Prostate gland (tissue), 2 donors: ENCODE measurements around the gene MYEOV. TPM values are rescaled to one million over a fixed set of nuclear protein-coding genes. Genes with fewer than 3 reads are reported as not detected.

ENCODE experiments used
- DNase-seq: peaks from one replicate; pipeline ENCODE4 v3.0.0-alpha.2; 2019; ENCODE audit warnings: low spot score
- H3K27ac ChIP-seq, 2 donors: fragments of 200-600 bp; sonication (generic); 2 replicates each; pipeline ENCODE4 v1.5.1; 2017 to 2019
- H3K27me3 ChIP-seq: fragments of 200-600 bp; sonication (generic); replicated peaks from 2 replicates; pipeline ENCODE4 v1.5.1; 2019; ENCODE audit not compliant: insufficient read depth
- H3K36me3 ChIP-seq, 2 donors: fragments of 200-600 bp; sonication (generic); 1 replicate in 1 of 2; 2 replicates in 1 of 2; pipeline versions ENCODE4 v1.5.1 to v1.8.1; 2017 to 2019
- H3K4me1 ChIP-seq: fragments of 200-600 bp; sonication (generic); replicated peaks from 2 replicates; pipeline ENCODE4 v1.5.1; 2019
- H3K4me3 ChIP-seq, 2 donors: fragments of 200-600 bp; sonication (generic); 2 replicates each; pipeline ENCODE4 v1.5.1; 2017 to 2019
- H3K9me3 ChIP-seq: fragments of 200-600 bp; sonication (generic); 2 replicates; pipeline ENCODE4 v1.5.1; 2017
- CTCF ChIP-seq, 4 experiments: fragments of 200-600 bp in 2 of 4; fragments of 450-650 bp in 2 of 4; sonication (generic) in 2 of 4; IDR thresholded peaks; 1 replicate in 3 of 4; 2 replicates in 1 of 4; pipeline ENCODE4 v1.5.1; 2016 to 2019; ENCODE audit warnings: antibody characterized with exemption in 4 of 4, mild to moderate bottlenecking in 2 of 4, moderate library complexity in 2 of 4
- POLR2A ChIP-seq: fragments of 450-650 bp; IDR thresholded peaks from one replicate; pipeline ENCODE4 v1.6.1; 2016; ENCODE audit warnings: antibody characterized with exemption, mild to moderate bottlenecking
- POLR2AphosphoS5 ChIP-seq: sonication (generic); formaldehyde crosslinking; IDR thresholded peaks from one replicate; pipeline ENCODE4 v1.6.1; 2017; ENCODE audit warnings: antibody characterized with exemption
- WGBS: methylation state at CpG from one replicate; pipeline ENCODE4 v1.1.5; 2018; 5-methylcytosine and 5-hydroxymethylcytosine counted together
- intact Hi-C: fragments of 100-400 bp; cut with DNase I; formaldehyde crosslinking; loops from one replicate; pipeline ENCODE4 v1.14.2; 2022
- total RNA-seq, 2 donors: library from RNA; depleted of rRNA; stranded (reverse); fragments of >200 nt; gene quantifications; one replicate each; pipeline ENCODE4 v1.1.0, GENCODE V29; 2016

MYEOV gene
- total RNA-seq, 2 donors from 2014 or later: 1.1 TPM; not detected in 1

GRCh38 chr11:69301081-69301454 lies 7.1 kb downstream of the MYEOV start:
- Histone ChIP-seq H3K36me3 (no peaks in the 10 kb centered on the region), H3K4me3 (no peak overlapping the region), H3K27me3 (no peaks in the 10 kb centered on the region), H3K9me3 (no peaks in the 10 kb centered on the region), H3K4me1 (no peaks in the 10 kb centered on the region), H3K27ac (no peak overlapping the region)
- intact Hi-C loops: no loop called here
- no peak for TF ChIP-seq CTCF (IDR thresholded peaks at IDR 0.05)
- TF ChIP-seq POLR2A: no peak
- TF ChIP-seq POLR2AphosphoS5: no peak
- no peak for DNase-seq
- WGBS: 92% methylated on average over 11 of the region's 11 CpGs

- no peak overlapping the region for H3K4me3 ChIP-seq
- H3K9me3 ChIP-seq: no peaks in the 10 kb centered on the region
- no peaks in the 10 kb centered on the region for H3K27me3 ChIP-seq
- TF ChIP-seq CTCF (IDR thresholded peaks at IDR 0.05) (no peak), POLR2AphosphoS5 (no peak), POLR2A (no peak)
- no peaks in the 10 kb centered on the region for H3K36me3 ChIP-seq
- H3K27ac ChIP-seq: no peak overlapping the region
- no peak for DNase-seq
- intact Hi-C loops: no loop called here
- H3K4me1 ChIP-seq: no peaks in the 10 kb centered on the region
- 89% methylated on average over 13 of the region's 13 CpGs for WGBS
Measured at GRCh38 chr11:69301455-69302401, 7.8 kb downstream of the MYEOV start.

DNA sequence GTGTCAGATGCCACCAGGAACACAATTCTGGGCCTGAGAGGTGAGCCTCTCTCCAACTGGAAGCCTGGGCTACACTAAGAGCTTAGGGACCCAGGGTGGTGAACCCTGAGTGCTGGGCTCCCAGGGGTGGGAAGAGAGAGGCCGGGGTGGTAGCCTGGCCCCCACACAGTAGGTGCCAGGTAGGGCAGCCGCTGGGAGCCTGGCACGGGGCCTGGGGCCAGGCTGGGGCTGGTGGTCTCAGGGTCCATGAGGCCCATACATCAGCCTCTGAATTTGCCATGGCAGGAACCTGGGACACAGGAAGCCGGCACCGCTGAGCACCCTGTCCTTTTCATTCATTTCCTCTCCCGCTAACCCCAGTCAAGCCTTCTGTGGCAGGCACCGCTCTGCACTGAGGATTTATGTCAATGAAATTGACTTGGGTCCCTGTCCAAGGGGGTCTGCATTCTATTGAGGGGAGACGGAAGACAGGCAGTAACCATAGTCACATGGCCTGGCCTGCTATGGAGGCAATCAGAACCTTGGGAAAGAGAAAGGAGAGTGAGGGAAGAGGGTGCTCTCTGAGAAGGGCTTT lies 8.6 kb downstream of the MYEOV start:
- TF ChIP-seq CTCF (IDR thresholded peaks at IDR 0.05) (no peak), POLR2A (no peak), POLR2AphosphoS5 (no peak)
- Histone ChIP-seq H3K4me3 (no peak overlapping the region), H3K9me3 (no peaks in the 10 kb centered on the region), H3K4me1 (no peaks in the 10 kb centered on the region), H3K27ac (no peak overlapping the region), H3K36me3 (no peaks in the 10 kb centered on the region), H3K27me3 (no peaks in the 10 kb centered on the region)
- DNase-seq: no peak
- intact Hi-C loops: no loop called here
- WGBS: 98% methylated on average over 8 of the region's 8 CpGs

DNA sequence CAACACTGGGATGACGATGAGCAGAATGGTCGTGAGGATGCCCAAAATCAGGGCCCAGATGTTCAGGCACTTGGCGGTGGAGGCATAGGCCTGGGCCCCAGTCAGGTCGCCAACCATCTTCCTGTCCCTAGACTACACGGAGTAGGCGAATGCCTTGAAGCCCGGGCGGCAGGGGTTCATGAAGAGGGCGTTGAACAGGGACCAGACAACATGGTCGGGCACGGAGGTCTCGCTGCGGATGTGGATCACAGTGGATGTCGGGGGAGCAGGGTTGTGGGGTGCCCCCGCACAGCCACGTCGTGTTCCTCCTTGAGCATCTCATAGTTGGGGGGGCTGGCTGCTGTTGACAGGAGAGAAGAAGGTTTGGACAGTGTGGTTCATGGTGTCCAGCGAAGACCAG lies 9.5 kb downstream of the MYEOV start:
- Histone ChIP-seq H3K4me3 (no peak overlapping the region), H3K27ac (no peak overlapping the region), H3K36me3 (no peaks in the 10 kb centered on the region), H3K9me3 (no peaks in the 10 kb centered on the region), H3K4me1 (no peaks in the 10 kb centered on the region), H3K27me3 (no peaks in the 10 kb centered on the region)
- intact Hi-C loops: no loop called here
- no peak for DNase-seq
- TF ChIP-seq POLR2AphosphoS5 (no peak), POLR2A (no peak), CTCF (IDR thresholded peaks at IDR 0.05) (no peak)
- 94% methylated on average over 18 of the region's 18 CpGs for WGBS
